WTC11 (cell line): ENCODE results near the gene TTLL11. TPM values are rescaled to one million over a fixed set of nuclear protein-coding genes. Genes with fewer than 3 reads are reported as not detected.

Experiments used
- ATAC-seq: fragments of 200-7000 bp; cut with Tn5 transposase; 2 replicates; pipeline ENCODE4 v1.10.0; 2021; ENCODE audit warnings: mild to moderate bottlenecking, moderate library complexity
- CTCF ChIA-PET: fragments of 300-600 bp; sonication (Branson Sonifier 250); formaldehyde crosslinking; loops from one replicate; lab custom pipeline; 2021; ENCODE audit warnings: antibody characterized with exemption; lab: Charles Lee
- POLR2A ChIA-PET: fragments of 350-600 bp; sonication (Branson Sonifier 250); formaldehyde crosslinking; loops from one replicate; lab custom pipeline; 2021; ENCODE audit warnings: antibody characterized with exemption; lab: Charles Lee
- DNase-seq: peaks from one replicate; pipeline ENCODE4 v3.0.0; 2021; ENCODE audit warnings: low spot score
- H3K27ac Mint-ChIP-seq: 2 replicates; pipeline ENCODE4 v1.8.0; 2021; ENCODE audit warnings: mixed read lengths
- H3K27me3 Mint-ChIP-seq: 2 replicates; pipeline ENCODE4 v1.8.0; 2021; ENCODE audit warnings: low read depth, mild to moderate bottlenecking, moderate library complexity, mixed read lengths
- H3K36me3 Mint-ChIP-seq: 2 replicates; pipeline ENCODE4 v1.8.0; 2021; ENCODE audit warnings: mixed read lengths
- H3K4me1 Mint-ChIP-seq: 2 replicates; pipeline ENCODE4 v1.8.0; 2022; ENCODE audit warnings: mixed read lengths
- H3K4me3 Mint-ChIP-seq: 2 replicates; pipeline ENCODE4 v1.8.0; 2021; ENCODE audit warnings: mild to moderate bottlenecking, moderate library complexity, mixed read lengths
- H3K9me3 Mint-ChIP-seq: 2 replicates; pipeline ENCODE4 v1.8.0; 2021; ENCODE audit warnings: mixed read lengths
- ELF4 ChIP-seq: sonication (generic); formaldehyde crosslinking; IDR thresholded peaks from 2 replicates; pipeline ENCODE4 v1.8.1; 2022; ENCODE audit warnings: low read depth, mild to moderate bottlenecking, moderate library complexity, missing genetic modification reagents
- GRHL2 ChIP-seq: fragments of 250-450 bp; sonication (Bioruptor Pico); IDR thresholded peaks from 2 replicates; pipeline ENCODE4 v1.8.0; 2022; ENCODE audit warnings: mild to moderate bottlenecking, moderate library complexity; ENCODE audit not compliant: insufficient replicate concordance, severe bottlenecking
- GTF2I ChIP-seq: fragments of 250-450 bp; sonication (Bioruptor Pico); conservative IDR thresholded peaks from 2 replicates; pipeline ENCODE4 v1.4.0; 2021; ENCODE audit warnings: mild to moderate bottlenecking
- HMGA2 ChIP-seq: fragments of 250-450 bp; sonication (Bioruptor Pico); IDR thresholded peaks from 2 replicates; pipeline ENCODE4 v1.4.0; 2021; ENCODE audit warnings: mild to moderate bottlenecking, moderate library complexity
- JAZF1 ChIP-seq: fragments of 250-450 bp; sonication (Bioruptor Pico); IDR thresholded peaks from 2 replicates; pipeline ENCODE4 v1.9.0; 2021; ENCODE audit warnings: moderate library complexity, mild to moderate bottlenecking, inconsistent platforms
- MXD4 ChIP-seq: fragments of 250-450 bp; sonication (Bioruptor Pico); IDR thresholded peaks from 2 replicates; pipeline ENCODE4 v1.8.0; 2021; ENCODE audit warnings: mild to moderate bottlenecking, moderate library complexity, borderline replicate concordance
- NR1H2 ChIP-seq: sonication (generic); formaldehyde crosslinking; IDR thresholded peaks from 2 replicates; pipeline ENCODE4 v1.9.0; 2021; ENCODE audit warnings: mild to moderate bottlenecking, moderate library complexity, missing genetic modification reagents
- NR3C1 ChIP-seq: sonication (generic); formaldehyde crosslinking; conservative IDR thresholded peaks from 2 replicates; pipeline ENCODE4 v1.8.1; 2023; ENCODE audit warnings: low read depth, mild to moderate bottlenecking, missing genetic modification reagents
- SOX15 ChIP-seq: fragments of 250-450 bp; sonication (Bioruptor Pico); IDR thresholded peaks from 2 replicates; pipeline ENCODE4 v1.9.0; 2021; ENCODE audit warnings: mild to moderate bottlenecking
- total RNA-seq: library from RNA; stranded (reverse); gene quantifications from 3 replicates; pipeline ENCODE4 v1.2.3, GENCODE V29; 2021
- TF ChIP-seq, protein P1 (sequence below): sonication (generic); formaldehyde crosslinking; IDR thresholded peaks from 2 replicates; pipeline ENCODE4 v1.8.0; 2023; ENCODE audit warnings: mild to moderate bottlenecking, missing genetic modification reagents
- TF ChIP-seq, protein P2 (sequence below): fragments of 250-450 bp; sonication (Bioruptor Pico); IDR thresholded peaks from 2 replicates; pipeline ENCODE4 v1.9.0; 2021; ENCODE audit warnings: mild to moderate bottlenecking
- TF ChIP-seq, protein P3 (sequence below): sonication (generic); formaldehyde crosslinking; IDR thresholded peaks from 2 replicates; pipeline ENCODE4 v1.8.1; 2022; ENCODE audit warnings: low read depth, mild to moderate bottlenecking, moderate library complexity, missing genetic modification reagents, borderline replicate concordance
- TF ChIP-seq, protein P4 (sequence below): sonication (generic); formaldehyde crosslinking; IDR thresholded peaks from 2 replicates; pipeline ENCODE4 v1.8.0; 2023; ENCODE audit warnings: missing genetic modification reagents, mild to moderate bottlenecking, borderline replicate concordance
- TF ChIP-seq, protein P5 (sequence below): sonication (generic); formaldehyde crosslinking; IDR thresholded peaks from 2 replicates; pipeline ENCODE4 v1.8.0; 2022; ENCODE audit warnings: mild to moderate bottlenecking, missing genetic modification reagents
- TF ChIP-seq, protein P6 (sequence below): sonication (generic); formaldehyde crosslinking; IDR thresholded peaks from 2 replicates; pipeline ENCODE4 v1.8.1; 2023; ENCODE audit warnings: mild to moderate bottlenecking, missing genetic modification reagents, moderate library complexity
- TF ChIP-seq, protein P7 (sequence below): sonication (generic); formaldehyde crosslinking; IDR thresholded peaks from 2 replicates; pipeline ENCODE4 v1.8.1; 2022; ENCODE audit warnings: mild to moderate bottlenecking, missing genetic modification reagents, moderate library complexity, borderline replicate concordance

Gene TTLL11
- total RNA-seq, 1 experiment from 2014 or later = 1.1 TPM

DNA sequence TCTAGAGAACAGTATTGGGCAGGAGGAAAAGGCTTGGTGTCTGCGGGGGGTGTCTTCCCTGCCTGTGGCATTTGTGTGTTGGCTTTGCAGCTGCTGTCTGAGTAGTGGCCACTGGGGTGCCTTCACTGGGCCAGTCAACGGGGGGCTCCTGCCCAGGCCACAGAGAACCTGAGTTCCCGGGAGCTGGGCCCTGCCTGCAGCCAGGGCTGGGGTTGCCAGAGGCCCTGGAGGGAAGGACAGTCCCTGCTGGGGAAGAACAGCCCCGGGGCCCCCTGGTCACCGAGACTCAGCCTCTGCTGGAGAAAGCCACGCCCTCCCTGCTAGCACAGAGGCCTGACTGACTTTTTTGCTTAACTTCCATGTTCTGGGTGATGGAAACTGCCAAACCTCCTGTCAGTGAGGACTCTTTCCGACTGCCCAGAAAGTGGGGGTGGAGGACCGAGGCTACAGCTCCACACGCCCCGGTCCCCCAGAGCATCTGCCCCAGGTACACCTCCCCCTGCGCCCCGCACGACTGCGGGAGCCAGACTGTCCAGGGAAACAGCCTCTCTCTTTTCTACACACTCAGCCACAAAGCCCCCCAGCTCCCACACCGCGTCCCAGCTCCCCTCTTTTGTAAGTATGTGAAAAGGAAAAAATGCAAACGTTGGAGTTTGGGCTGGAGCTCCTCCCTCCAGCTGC lies 308.2 kb downstream of the TTLL11 start (continued):
- TF ChIP-seq, protein P1, sequence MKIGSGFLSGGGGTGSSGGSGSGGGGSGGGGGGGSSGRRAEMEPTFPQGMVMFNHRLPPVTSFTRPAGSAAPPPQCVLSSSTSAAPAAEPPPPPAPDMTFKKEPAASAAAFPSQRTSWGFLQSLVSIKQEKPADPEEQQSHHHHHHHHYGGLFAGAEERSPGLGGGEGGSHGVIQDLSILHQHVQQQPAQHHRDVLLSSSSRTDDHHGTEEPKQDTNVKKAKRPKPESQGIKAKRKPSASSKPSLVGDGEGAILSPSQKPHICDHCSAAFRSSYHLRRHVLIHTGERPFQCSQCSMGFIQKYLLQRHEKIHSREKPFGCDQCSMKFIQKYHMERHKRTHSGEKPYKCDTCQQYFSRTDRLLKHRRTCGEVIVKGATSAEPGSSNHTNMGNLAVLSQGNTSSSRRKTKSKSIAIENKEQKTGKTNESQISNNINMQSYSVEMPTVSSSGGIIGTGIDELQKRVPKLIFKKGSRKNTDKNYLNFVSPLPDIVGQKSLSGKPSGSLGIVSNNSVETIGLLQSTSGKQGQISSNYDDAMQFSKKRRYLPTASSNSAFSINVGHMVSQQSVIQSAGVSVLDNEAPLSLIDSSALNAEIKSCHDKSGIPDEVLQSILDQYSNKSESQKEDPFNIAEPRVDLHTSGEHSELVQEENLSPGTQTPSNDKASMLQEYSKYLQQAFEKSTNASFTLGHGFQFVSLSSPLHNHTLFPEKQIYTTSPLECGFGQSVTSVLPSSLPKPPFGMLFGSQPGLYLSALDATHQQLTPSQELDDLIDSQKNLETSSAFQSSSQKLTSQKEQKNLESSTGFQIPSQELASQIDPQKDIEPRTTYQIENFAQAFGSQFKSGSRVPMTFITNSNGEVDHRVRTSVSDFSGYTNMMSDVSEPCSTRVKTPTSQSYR = no peak
- TF ChIP-seq JAZF1 (CRISPR knock-in tag) (no peak), GRHL2 (CRISPR knock-in tag) (no peak), ELF4 (CRISPR knock-in tag) (no peak), GTF2I (CRISPR knock-in tag) (no peak)
- TF ChIP-seq, protein P2, sequence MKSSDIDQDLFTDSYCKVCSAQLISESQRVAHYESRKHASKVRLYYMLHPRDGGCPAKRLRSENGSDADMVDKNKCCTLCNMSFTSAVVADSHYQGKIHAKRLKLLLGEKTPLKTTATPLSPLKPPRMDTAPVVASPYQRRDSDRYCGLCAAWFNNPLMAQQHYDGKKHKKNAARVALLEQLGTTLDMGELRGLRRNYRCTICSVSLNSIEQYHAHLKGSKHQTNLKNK = no peak
- TF ChIP-seq, protein P3, sequence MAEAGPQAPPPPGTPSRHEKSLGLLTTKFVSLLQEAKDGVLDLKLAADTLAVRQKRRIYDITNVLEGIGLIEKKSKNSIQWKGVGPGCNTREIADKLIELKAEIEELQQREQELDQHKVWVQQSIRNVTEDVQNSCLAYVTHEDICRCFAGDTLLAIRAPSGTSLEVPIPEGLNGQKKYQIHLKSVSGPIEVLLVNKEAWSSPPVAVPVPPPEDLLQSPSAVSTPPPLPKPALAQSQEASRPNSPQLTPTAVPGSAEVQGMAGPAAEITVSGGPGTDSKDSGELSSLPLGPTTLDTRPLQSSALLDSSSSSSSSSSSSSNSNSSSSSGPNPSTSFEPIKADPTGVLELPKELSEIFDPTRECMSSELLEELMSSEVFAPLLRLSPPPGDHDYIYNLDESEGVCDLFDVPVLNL (CRISPR knock-in tag) = no peak
- TF ChIP-seq, protein P4, sequence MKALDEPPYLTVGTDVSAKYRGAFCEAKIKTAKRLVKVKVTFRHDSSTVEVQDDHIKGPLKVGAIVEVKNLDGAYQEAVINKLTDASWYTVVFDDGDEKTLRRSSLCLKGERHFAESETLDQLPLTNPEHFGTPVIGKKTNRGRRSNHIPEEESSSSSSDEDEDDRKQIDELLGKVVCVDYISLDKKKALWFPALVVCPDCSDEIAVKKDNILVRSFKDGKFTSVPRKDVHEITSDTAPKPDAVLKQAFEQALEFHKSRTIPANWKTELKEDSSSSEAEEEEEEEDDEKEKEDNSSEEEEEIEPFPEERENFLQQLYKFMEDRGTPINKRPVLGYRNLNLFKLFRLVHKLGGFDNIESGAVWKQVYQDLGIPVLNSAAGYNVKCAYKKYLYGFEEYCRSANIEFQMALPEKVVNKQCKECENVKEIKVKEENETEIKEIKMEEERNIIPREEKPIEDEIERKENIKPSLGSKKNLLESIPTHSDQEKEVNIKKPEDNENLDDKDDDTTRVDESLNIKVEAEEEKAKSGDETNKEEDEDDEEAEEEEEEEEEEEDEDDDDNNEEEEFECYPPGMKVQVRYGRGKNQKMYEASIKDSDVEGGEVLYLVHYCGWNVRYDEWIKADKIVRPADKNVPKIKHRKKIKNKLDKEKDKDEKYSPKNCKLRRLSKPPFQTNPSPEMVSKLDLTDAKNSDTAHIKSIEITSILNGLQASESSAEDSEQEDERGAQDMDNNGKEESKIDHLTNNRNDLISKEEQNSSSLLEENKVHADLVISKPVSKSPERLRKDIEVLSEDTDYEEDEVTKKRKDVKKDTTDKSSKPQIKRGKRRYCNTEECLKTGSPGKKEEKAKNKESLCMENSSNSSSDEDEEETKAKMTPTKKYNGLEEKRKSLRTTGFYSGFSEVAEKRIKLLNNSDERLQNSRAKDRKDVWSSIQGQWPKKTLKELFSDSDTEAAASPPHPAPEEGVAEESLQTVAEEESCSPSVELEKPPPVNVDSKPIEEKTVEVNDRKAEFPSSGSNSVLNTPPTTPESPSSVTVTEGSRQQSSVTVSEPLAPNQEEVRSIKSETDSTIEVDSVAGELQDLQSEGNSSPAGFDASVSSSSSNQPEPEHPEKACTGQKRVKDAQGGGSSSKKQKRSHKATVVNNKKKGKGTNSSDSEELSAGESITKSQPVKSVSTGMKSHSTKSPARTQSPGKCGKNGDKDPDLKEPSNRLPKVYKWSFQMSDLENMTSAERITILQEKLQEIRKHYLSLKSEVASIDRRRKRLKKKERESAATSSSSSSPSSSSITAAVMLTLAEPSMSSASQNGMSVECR = no peak
- TF ChIP-seq, protein P5, sequence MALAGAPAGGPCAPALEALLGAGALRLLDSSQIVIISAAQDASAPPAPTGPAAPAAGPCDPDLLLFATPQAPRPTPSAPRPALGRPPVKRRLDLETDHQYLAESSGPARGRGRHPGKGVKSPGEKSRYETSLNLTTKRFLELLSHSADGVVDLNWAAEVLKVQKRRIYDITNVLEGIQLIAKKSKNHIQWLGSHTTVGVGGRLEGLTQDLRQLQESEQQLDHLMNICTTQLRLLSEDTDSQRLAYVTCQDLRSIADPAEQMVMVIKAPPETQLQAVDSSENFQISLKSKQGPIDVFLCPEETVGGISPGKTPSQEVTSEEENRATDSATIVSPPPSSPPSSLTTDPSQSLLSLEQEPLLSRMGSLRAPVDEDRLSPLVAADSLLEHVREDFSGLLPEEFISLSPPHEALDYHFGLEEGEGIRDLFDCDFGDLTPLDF (CRISPR knock-in tag) = no peak
- TF ChIP-seq, protein P6, sequence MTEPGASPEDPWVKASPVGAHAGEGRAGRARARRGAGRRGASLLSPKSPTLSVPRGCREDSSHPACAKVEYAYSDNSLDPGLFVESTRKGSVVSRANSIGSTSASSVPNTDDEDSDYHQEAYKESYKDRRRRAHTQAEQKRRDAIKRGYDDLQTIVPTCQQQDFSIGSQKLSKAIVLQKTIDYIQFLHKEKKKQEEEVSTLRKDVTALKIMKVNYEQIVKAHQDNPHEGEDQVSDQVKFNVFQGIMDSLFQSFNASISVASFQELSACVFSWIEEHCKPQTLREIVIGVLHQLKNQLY (CRISPR knock-in tag) = no peak

DNA sequence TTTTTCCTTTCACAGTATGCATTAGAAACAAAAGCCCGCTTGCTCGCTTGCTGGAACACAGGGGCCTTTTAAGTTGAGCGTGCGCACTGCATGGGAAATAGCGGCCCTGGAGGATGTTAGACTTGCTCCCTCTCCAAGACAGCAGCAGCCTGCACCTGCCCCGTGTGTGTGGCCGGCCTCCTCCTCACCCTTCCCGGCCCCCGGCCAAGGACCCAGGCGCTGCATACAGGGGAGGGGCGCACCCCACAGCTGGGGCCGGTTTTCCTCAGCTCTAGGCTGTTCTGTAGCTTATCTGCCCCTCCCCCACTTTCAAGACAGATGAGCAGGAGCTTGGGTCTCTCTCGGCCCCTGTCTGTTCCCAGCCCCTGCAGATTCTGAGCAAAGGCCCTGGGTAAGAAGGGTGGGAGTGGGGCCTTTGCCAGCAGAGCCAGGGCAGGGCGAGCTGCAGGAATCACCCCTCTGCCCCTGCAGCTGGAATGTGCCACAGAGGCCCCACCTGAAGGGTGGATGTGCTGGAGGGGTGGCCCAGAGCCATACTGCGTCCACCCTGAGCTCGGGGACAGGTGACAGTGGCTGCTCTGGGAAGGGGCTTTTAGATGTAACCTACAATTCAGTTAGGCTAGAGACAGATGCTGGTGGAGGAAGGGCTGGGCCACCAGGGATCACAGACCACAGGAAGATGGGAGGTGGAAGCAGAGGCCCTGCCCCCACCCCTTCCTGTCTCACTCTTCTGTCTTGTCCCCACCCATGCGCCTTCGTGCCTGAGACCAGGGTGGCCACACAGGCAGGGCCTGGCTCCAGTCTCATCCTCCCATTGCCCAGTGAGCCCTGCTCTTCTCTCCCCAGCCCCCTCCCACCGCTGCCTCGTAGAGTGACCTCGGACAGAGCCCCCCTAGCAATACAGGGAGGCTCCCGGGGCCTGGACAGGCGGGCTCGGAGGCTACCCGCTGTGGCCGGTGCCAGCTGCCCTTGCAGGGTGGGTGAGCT lies 309.3 kb downstream of the TTLL11 start:
- Mint-ChIP-seq H3K27me3 (no peaks in the 10 kb centered on the region), H3K9me3 (no peaks in the 10 kb centered on the region), H3K36me3 (peaks cover 18% of the 10 kb centered on the region), H3K27ac (peak overlapping the region; percentile 97), H3K4me3 (no peak overlapping the region), H3K4me1 (peaks cover 43% of the 10 kb centered on the region)
- CTCF ChIA-PET = interaction anchor here (0.6 to 3.9 kb wide), 10 partner anchors 40 to 238 kb away, joined by 3 to 16 read pairs (median 4); no protein-coding TSS in a partner anchor
- ATAC-seq (peak; percentile 53), DNase-seq (peak; percentile 58)
- POLR2A ChIA-PET = no interaction called here
- TF ChIP-seq, protein P2 = no peak
- TF ChIP-seq, protein P1 = 0 out of 2 replicates have a peak, but pooled peaks have one; percentile 49
- TF ChIP-seq ELF4 (CRISPR knock-in tag) = no peak
- TF ChIP-seq NR1H2 (CRISPR knock-in tag) = no peak
- TF ChIP-seq, protein P7, sequence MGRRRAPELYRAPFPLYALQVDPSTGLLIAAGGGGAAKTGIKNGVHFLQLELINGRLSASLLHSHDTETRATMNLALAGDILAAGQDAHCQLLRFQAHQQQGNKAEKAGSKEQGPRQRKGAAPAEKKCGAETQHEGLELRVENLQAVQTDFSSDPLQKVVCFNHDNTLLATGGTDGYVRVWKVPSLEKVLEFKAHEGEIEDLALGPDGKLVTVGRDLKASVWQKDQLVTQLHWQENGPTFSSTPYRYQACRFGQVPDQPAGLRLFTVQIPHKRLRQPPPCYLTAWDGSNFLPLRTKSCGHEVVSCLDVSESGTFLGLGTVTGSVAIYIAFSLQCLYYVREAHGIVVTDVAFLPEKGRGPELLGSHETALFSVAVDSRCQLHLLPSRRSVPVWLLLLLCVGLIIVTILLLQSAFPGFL (CRISPR knock-in tag) = no peak
- TF ChIP-seq HMGA2 (CRISPR knock-in tag) = no peak
- TF ChIP-seq MXD4 = no peak
- TF ChIP-seq NR3C1 (CRISPR knock-in tag) = no peak
- no peak for TF ChIP-seq SOX15
